Neural progenitor cell (in vitro differentiated cells): ENCODE measurements around the gene HOGA1. TPM values are rescaled to one million over a fixed set of nuclear protein-coding genes. Genes with fewer than 3 reads are reported as not detected.
A peak's percentile ranks its signal among the peaks of the same experiment; 100 is the strongest.

ENCODE experiments used
- DNase-seq: peaks from one replicate; pipeline ENCODE4 v3.0.0-alpha.2; 2016; ENCODE audit warnings: low spot score
- H2AFZ ChIP-seq: fragments of 200-600 bp; sonication (generic); replicated peaks from 2 replicates; pipeline ENCODE4 v1.6.1; 2016; ENCODE audit warnings: antibody characterized with exemption
- H3F3A ChIP-seq: fragments of 200-600 bp; sonication (generic); 2 replicates; pipeline ENCODE4 v1.6.1; 2016; ENCODE audit warnings: antibody characterized with exemption, low read depth
- H3K27ac ChIP-seq: fragments of 200-600 bp; sonication (generic); 2 replicates; pipeline ENCODE4 v1.5.1; 2016; ENCODE audit warnings: mild to moderate bottlenecking
- H3K27me3 ChIP-seq: fragments of 200-600 bp; sonication (generic); 2 replicates; pipeline ENCODE4 v1.6.1; 2016; ENCODE audit warnings: mild to moderate bottlenecking, moderate library complexity
- H3K36me3 ChIP-seq: fragments of 200-600 bp; sonication (generic); 2 replicates; pipeline ENCODE4 v1.5.1; 2016
- H3K4me1 ChIP-seq: fragments of 200-600 bp; sonication (generic); 2 replicates; pipeline ENCODE4 v1.6.1; 2016; ENCODE audit warnings: mixed run types
- H3K4me2 ChIP-seq: fragments of 200-600 bp; sonication (generic); 2 replicates; pipeline ENCODE4 v1.6.1; 2016
- H3K4me3 ChIP-seq: fragments of 200-600 bp; sonication (generic); 2 replicates; pipeline ENCODE4 v1.5.1; 2016
- H3K79me2 ChIP-seq: fragments of 200-600 bp; sonication (generic); 2 replicates; pipeline ENCODE4 v1.6.1; 2016; ENCODE audit warnings: low read depth
- H3K9ac ChIP-seq: fragments of 200-600 bp; sonication (generic); 2 replicates; pipeline ENCODE4 v1.6.1; 2016
- H3K9me3 ChIP-seq: fragments of 200-600 bp; sonication (generic); 2 replicates; pipeline ENCODE4 v1.5.1; 2016; ENCODE audit warnings: low read depth
- H4K20me1 ChIP-seq: fragments of 200-600 bp; sonication (generic); 2 replicates; pipeline ENCODE4 v1.6.1; 2016; ENCODE audit warnings: low read depth
- H3K27ac Mint-ChIP-seq: 3 replicates; pipeline ENCODE4 v1.8.0; 2021; ENCODE audit warnings: mixed read lengths
- H3K27me3 Mint-ChIP-seq: 2 replicates; pipeline ENCODE4 v1.8.0; 2022; ENCODE audit warnings: low read depth, mild to moderate bottlenecking, inconsistent platforms, moderate library complexity, mixed read lengths; ENCODE audit not compliant: insufficient read depth
- H3K36me3 Mint-ChIP-seq: 3 replicates; pipeline ENCODE4 v1.8.0; 2021; ENCODE audit warnings: mixed read lengths
- H3K4me1 Mint-ChIP-seq: 3 replicates; pipeline ENCODE4 v1.8.0; 2021; ENCODE audit warnings: mixed read lengths
- H3K4me3 Mint-ChIP-seq: 3 replicates; pipeline ENCODE4 v1.8.0; 2021; ENCODE audit warnings: mild to moderate bottlenecking, moderate library complexity, mixed read lengths
- H3K9me3 Mint-ChIP-seq: 3 replicates; pipeline ENCODE4 v1.8.0; 2020; ENCODE audit warnings: mixed read lengths
- EZH2 ChIP-seq: fragments of 200-600 bp; sonication (generic); IDR thresholded peaks from 2 replicates; pipeline ENCODE4 v1.6.1; 2017; ENCODE audit warnings: antibody characterized with exemption, mild to moderate bottlenecking, moderate library complexity
- EZH2phosphoT487 ChIP-seq: fragments of 200-600 bp; sonication (generic); IDR thresholded peaks from 2 replicates; pipeline ENCODE4 v1.6.1; 2017; ENCODE audit warnings: antibody characterized with exemption
- total RNA-seq: library from RNA; depleted of rRNA; stranded (reverse); fragments of >200 nt; gene quantifications from 2 replicates; pipeline ENCODE4 v1.2.3, GENCODE V29; 2015; ENCODE audit warnings: low replicate concordance
- TF ChIP-seq, protein P1 (sequence below): fragments of 200-600 bp; sonication (generic); IDR thresholded peaks from 2 replicates; pipeline ENCODE4 v1.5.1; 2017; ENCODE audit warnings: antibody characterized with exemption, mild to moderate bottlenecking

Gene HOGA1
- total RNA-seq, 1 donor from 2014 or later: 0.17 TPM

DNA sequence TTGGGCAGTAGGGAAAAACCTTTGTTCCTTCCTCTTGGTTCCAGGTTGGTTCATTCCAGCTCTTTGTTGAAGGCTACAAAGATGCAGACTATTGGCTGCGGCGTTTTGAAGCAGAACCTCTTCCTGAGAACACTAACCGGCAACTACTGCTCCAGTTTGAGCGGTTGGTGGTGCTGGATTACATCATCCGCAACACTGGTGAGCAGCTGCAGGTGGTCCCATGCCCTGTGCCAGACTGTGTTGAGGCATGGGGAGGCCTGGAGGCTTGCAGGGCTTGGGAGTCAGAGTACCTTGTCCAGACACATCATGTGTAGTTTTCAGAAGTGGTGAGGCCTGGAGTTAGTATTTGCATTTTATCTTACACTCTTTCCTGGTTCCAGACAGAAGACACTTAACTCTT lies 72.6 kb downstream of the HOGA1 start:
- DNase-seq: no peak
- H3K36me3 Mint-ChIP-seq: peaks cover 21% of the 10 kb centered on the region

DNA sequence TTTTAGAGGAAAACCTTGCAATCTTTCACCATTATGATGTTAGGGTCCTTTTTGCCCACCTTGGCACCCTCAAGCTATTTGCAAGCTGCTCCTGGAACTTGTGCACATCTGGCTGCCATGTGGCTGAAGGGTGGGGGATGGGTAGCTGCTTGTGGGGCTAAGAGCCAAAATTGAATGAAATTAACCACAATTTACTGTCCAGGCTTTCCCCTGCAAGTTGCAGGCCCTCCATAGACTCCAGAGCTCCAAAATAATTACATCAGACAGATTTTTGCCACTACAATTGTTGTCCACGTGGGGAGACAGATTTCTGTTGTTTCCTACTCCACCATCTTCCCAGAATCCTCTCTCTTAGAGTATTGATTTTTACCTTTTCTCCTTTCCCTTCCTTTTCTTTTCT lies 75.4 kb downstream of the HOGA1 start:
- H3F3A ChIP-seq: no peaks in the 10 kb centered on the region
- H4K20me1 ChIP-seq: no peaks in the 10 kb centered on the region
- Mint-ChIP-seq H3K4me1 (no peaks in the 10 kb centered on the region), H3K4me3 (no peak overlapping the region), H3K36me3 (peaks cover 16% of the 10 kb centered on the region), H3K9me3 (no peaks in the 10 kb centered on the region), H3K27ac (peak overlapping the region; percentile 37), H3K27me3 (peaks cover 2% of the 10 kb centered on the region)
- no peaks in the 10 kb centered on the region for H3K79me2 ChIP-seq
- H2AFZ ChIP-seq: no peak overlapping the region
- no peak for TF ChIP-seq EZH2phosphoT487
- TF ChIP-seq EZH2: no peak
- TF ChIP-seq, protein P1, sequence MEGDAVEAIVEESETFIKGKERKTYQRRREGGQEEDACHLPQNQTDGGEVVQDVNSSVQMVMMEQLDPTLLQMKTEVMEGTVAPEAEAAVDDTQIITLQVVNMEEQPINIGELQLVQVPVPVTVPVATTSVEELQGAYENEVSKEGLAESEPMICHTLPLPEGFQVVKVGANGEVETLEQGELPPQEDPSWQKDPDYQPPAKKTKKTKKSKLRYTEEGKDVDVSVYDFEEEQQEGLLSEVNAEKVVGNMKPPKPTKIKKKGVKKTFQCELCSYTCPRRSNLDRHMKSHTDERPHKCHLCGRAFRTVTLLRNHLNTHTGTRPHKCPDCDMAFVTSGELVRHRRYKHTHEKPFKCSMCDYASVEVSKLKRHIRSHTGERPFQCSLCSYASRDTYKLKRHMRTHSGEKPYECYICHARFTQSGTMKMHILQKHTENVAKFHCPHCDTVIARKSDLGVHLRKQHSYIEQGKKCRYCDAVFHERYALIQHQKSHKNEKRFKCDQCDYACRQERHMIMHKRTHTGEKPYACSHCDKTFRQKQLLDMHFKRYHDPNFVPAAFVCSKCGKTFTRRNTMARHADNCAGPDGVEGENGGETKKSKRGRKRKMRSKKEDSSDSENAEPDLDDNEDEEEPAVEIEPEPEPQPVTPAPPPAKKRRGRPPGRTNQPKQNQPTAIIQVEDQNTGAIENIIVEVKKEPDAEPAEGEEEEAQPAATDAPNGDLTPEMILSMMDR: no peak
- no peaks in the 10 kb centered on the region for H3K4me1 ChIP-seq
- no peak overlapping the region for H3K4me2 ChIP-seq
- H3K9ac ChIP-seq: no peak overlapping the region
- H3K27me3 ChIP-seq: no peaks in the 10 kb centered on the region
- no peaks in the 10 kb centered on the region for H3K9me3 ChIP-seq
- H3K36me3 ChIP-seq: no peaks in the 10 kb centered on the region
- H3K27ac ChIP-seq: no peak overlapping the region
- DNase-seq: no peak
- no peak overlapping the region for H3K4me3 ChIP-seq

More for the DNA sequence above, 72.6 kb downstream of the HOGA1 start:
- H3K9me3 Mint-ChIP-seq: no peaks in the 10 kb centered on the region
- no peaks in the 10 kb centered on the region for H3K27me3 ChIP-seq
- H3K4me1 Mint-ChIP-seq: no peaks in the 10 kb centered on the region
- no peak overlapping the region for H3K27ac ChIP-seq
- no peaks in the 10 kb centered on the region for H3K9me3 ChIP-seq
- peaks cover 2% of the 10 kb centered on the region for H3K27me3 Mint-ChIP-seq
- H3K79me2 ChIP-seq: no peaks in the 10 kb centered on the region
- no peaks in the 10 kb centered on the region for H3F3A ChIP-seq
- no peak overlapping the region for H3K4me2 ChIP-seq
- no peak overlapping the region for H3K27ac Mint-ChIP-seq
- no peak overlapping the region for H2AFZ ChIP-seq
- peaks cover 7% of the 10 kb centered on the region for H3K36me3 ChIP-seq
- TF ChIP-seq, protein P1: no peak
- no peak for TF ChIP-seq EZH2phosphoT487
- no peak for TF ChIP-seq EZH2
- no peaks in the 10 kb centered on the region for H3K4me1 ChIP-seq
- no peaks in the 10 kb centered on the region for H4K20me1 ChIP-seq
- no peak overlapping the region for H3K4me3 Mint-ChIP-seq
- no peak overlapping the region for H3K4me3 ChIP-seq
- H3K9ac ChIP-seq: no peak overlapping the region

Other genes starting within 250 kb of the HOGA1 start
- 14.9 and 27.4 TPM in 2 replicates for gene FRAT2, start 249.7 kb upstream of the HOGA1 start, total RNA-seq
- 6.1 and 13.8 TPM in 2 replicates for gene RRP12, start 183.0 kb upstream of the HOGA1 start, total RNA-seq
- 887 and 1,352 TPM in 2 replicates for gene PGAM1, start 158.2 kb upstream of the HOGA1 start, total RNA-seq
- 48.7 and 72.6 TPM in 2 replicates for gene EXOSC1, start 138.4 kb upstream of the HOGA1 start, total RNA-seq
- gene ZDHHC16, start 138.2 kb upstream of the HOGA1 start, total RNA-seq: 15.2 and 39.4 TPM in 2 replicates
- gene MMS19, start 86.0 kb upstream of the HOGA1 start, total RNA-seq: 127 and 216 TPM in 2 replicates
- gene UBTD1, start 85.5 kb upstream of the HOGA1 start, total RNA-seq: 4.7 and 15.7 TPM in 2 replicates
- not detected in 2 replicates for gene ANKRD2, start 11.6 kb upstream of the HOGA1 start, total RNA-seq
- gene C10orf62, start 5.3 kb downstream of the HOGA1 start, total RNA-seq: not detected in 2 replicates
- gene MORN4, start 49.1 kb downstream of the HOGA1 start, total RNA-seq: 23.8 and 29.3 TPM in 2 replicates
- gene PI4K2A, start 56.3 kb downstream of the HOGA1 start, total RNA-seq: 11.9 and 20.3 TPM in 2 replicates
- gene AVPI1, start 102.9 kb downstream of the HOGA1 start, total RNA-seq: 2.6 and 5.8 TPM in 2 replicates
- 7.1 and 21.9 TPM in 2 replicates for gene MARVELD1, start 129.3 kb downstream of the HOGA1 start, total RNA-seq
- 13.7 and 28.6 TPM in 2 replicates for gene ZFYVE27, start 152.7 kb downstream of the HOGA1 start, total RNA-seq
- not detected in 2 replicates for gene SFRP5, start 187.6 kb downstream of the HOGA1 start, total RNA-seq